Astrocyte of the spinal cord (primary cell): ENCODE results near the gene SSBP2.

Source experiments
- DNase-seq: peaks from one replicate; pipeline ENCODE4 v3.0.0; 2011; ENCODE audit warnings: low read depth, low spot score
- H3K4me3 ChIP-seq: 2 replicates; pipeline ENCODE4 v1.5.1; 2011; ENCODE audit warnings: low read depth, mild to moderate bottlenecking, low read length, moderate library complexity
- CTCF ChIP-seq: IDR thresholded peaks from 2 replicates; pipeline ENCODE4 v1.5.1; 2012; ENCODE audit warnings: low read depth, mild to moderate bottlenecking, low read length, inconsistent platforms
- in situ Hi-C: cut with HindIII; loops from 2 replicates; pipeline ENCODE4 v1.10.0; 2017; ENCODE audit warnings: low sequenced_read_pairs

The SSBP2 gene

GRCh38 chr5:81700166-81700565, 50.7 kb downstream of the SSBP2 start:
- in situ Hi-C loops, result no loop called here
- H3K4me3 ChIP-seq, result no peak overlapping the region
- no peak for TF ChIP-seq CTCF
- DNase-seq, result no peak

- DNase-seq, result no peak
- TF ChIP-seq CTCF, result no peak
- in situ Hi-C loops, result no loop called here
- no peak overlapping the region for H3K4me3 ChIP-seq
These were observed 52.1 kb downstream of the SSBP2 start for GRCh38 chr5:81698813-81699212.

- TF ChIP-seq CTCF, result no peak
- no peak for DNase-seq
- in situ Hi-C loops, result no loop called here
- H3K4me3 ChIP-seq, result no peak overlapping the region
These were observed 54.2 kb downstream of the SSBP2 start for GRCh38 chr5:81696418-81697397.

GRCh38 chr5:81694726-81695125, 56.2 kb downstream of the SSBP2 start:
- TF ChIP-seq CTCF, result no peak
- in situ Hi-C loops, result no loop called here
- H3K4me3 ChIP-seq, result no peak overlapping the region
- no peak for DNase-seq

GRCh38 chr5:81688215-81688614, 62.7 kb downstream of the SSBP2 start:
- no peak for TF ChIP-seq CTCF
- H3K4me3 ChIP-seq, result no peak overlapping the region
- DNase-seq, result no peak
- in situ Hi-C loops, result no loop called here

- DNase-seq, result no peak
- H3K4me3 ChIP-seq, result no peak overlapping the region
- no peak for TF ChIP-seq CTCF
- in situ Hi-C loops, result no loop called here
These were observed 63.6 kb downstream of the SSBP2 start for GRCh38 chr5:81687292-81687691.
